H54 (cell line): Measurements from ENCODE around the gene C16orf74.

Experiments
- DNase-seq: peaks from one replicate; pipeline ENCODE4 v3.0.0; 2011; ENCODE audit warnings: low spot score, mixed read lengths; ENCODE audit not compliant: insufficient read length
- FAIRE-seq: peaks from 3 replicates; lab custom pipeline; 2011; peaks lifted over from hg19 to GRCh38; lab: Jason Lieb, UNC
- POLR2A ChIP-seq: IDR thresholded peaks from 2 replicates; pipeline ENCODE4 v1.6.1; 2011; ENCODE audit warnings: low read depth, mild to moderate bottlenecking, low read length

C16orf74 gene

GRCh38 chr16:85665929-85666328 is 85.0 kb downstream of the C16orf74 start:
- DNase-seq (no peak), FAIRE-seq (no peak)
- no peak for TF ChIP-seq POLR2A

DNA sequence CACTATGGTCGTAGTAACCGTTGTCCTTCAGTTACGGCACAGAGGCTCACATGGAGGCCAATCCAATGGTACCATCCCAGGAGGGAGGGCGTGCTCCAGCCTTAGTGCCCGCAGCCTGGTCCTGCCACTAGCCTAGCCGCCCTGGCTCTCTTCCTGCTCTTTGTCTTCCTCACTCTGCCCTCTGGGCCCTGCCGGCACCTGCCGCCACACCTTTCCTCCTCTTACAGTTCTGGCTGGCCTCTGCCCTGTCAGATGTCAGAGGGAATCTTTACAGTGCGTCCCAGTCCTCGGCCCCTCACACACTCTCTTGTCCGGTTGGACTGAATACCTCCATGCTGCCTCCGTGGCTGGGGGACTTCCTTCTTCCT is 85.5 kb downstream of the C16orf74 start:
- DNase-seq (no peak), FAIRE-seq (no peak)
- TF ChIP-seq POLR2A: no peak

DNA sequence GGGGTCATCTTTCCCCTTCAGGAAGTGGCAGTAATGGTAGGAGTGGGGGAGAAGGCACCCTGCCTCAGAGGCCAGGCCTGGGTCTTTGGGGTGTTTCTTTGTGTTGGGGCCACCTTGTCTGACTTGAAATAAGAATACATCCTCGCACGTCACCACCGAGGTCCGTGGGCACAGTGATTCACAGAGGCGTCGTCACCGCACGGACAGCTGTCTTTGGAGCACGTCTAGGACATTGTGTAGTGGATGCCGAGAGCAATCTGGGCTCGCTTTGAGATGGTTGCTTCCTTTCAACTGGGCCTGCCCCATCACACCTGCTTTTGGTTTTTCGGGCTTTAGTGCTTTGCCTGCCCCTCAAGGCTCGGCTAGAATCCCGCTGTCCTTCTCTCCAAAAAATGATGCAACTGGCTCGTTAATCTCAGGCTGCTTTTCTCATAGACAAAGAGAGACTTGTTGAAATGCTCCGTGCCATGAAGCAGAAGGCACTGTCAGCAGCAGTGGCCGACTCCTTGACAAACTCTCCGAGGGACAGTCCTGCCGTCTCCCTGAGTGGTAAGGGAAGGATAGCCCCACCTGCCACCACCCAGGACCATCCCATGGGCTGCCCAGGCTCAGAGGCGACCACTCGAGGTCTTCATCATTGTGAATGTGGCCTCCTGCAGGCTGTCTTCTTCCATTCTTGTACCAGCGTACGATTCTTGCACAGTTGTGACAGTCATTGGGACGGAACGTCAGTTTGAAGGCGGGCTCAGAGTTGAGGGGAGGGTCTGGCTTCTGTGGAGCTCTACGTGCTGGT is 86.1 kb downstream of the C16orf74 start:
- DNase-seq (no peak), FAIRE-seq (no peak)
- TF ChIP-seq POLR2A: no peak

DNA sequence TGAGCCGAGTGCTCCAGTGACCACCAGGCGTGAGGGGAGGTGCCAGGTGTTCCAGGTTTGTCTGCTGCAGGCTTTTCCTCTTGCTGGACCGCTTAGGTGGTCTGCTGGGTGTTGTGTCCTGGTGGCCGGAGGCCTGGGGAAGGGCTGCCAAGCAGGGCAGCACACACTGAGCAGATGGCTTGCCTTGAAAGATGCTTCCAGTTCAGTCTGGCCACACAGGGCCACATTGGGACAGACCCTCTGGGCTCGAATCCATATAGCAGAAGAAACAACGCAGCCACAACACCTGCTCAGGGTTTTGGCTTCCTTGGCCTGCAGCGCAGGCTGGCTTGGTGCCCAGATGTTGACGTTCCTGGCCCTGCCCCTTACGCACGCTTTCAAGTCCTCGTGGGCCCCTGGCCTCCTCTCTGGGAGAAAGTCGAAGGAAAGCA is 87.0 kb downstream of the C16orf74 start:
- FAIRE-seq: no peak
- DNase-seq: no peak
- no peak for TF ChIP-seq POLR2A

DNA sequence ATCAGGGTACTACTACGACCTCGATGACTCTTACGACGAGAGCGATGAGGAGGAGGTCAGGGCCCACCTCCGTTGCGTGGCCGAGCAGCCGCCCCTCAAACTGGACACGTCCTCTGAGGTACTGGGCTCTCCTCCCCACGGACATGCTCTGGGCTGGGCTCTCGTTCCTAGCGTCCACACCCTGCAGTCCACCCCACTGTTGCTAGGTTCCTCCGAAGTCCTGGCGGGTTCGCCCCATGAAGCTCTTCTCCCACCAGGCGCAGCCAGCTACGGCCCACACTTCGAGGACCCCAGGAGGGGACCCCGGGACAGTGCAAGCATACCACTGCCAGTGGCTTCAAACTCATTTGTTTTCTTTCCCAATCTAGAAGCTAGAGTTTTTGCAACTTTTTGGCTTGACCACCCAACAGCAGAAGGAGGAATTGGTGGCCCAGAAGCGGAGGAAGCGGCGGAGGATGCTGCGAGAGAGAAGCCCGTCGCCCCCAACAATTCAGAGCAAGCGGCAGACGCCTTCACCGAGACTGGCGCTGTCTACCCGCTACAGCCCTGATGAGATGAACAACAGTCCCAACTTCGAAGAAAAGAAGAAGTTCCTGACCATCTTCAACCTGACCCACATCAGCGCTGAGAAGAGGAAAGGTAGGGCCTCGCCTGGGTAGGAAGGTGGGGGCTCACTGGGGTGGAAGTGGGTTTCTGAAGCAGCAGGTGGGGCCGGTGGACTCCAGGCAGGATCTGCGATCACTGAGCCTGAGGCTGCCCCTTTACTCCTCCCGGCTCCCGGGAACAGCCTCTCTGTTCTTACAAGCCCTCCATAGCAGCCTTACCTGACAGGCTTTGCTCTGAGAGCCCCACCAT is 87.7 kb downstream of the C16orf74 start:
- FAIRE-seq (no peak), DNase-seq (no peak)
- TF ChIP-seq POLR2A: no peak

DNA sequence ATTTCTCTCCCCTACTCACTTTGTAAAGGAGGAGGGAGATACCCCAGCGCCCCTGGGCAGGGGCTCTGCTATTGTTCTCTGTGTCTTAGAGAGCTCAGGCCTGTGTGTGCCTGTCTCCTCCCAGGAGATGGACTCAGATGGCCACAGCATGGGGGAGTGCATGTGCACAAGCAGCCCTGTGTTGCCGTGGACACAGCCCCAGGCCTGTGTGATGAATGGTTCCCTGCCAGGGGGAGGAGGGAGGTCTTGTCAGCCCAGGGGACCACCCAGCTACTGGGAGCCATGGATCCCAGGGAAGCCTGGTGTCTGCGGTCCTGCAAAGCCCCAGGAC is 88.4 kb downstream of the C16orf74 start:
- DNase-seq: no peak
- FAIRE-seq: no peak
- no peak for TF ChIP-seq POLR2A

DNA sequence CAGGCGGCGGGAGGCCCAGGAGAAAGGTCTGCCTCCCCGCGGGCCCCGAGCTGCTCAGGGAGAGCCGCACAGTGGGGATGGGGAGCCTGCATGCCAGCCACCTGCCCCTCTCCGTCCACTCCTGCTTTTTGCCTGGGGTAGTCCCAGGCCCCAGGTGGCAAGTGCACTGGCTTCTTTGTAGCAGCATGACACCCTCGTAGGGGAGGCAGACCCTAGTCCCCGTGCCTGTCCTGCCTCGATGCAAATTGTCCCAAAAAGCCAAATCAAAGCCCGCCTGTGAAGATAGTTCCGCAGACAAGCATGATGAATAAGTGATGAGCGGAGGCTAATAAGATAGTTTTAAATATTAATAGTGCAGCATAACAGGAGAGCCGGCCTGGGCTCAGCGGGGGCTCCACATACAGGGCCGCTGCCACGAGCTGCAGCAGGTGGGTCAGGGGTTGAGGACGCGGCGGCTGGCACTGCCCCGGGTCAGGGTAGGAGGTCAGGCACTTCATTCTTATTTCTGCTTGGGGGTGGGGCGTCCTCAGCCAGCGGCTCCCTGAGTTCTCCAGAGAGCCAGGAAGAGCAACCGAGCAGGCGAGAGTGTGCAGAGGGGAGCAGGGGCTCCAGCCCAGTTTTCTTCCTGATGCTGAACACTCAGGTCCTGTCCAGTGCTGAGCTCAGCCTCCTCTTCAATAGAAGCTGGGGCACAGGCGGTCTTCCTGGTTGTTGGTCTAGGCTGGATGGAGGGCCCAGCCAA is 89.0 kb downstream of the C16orf74 start:
- FAIRE-seq (no peak), DNase-seq (no peak)
- no peak for TF ChIP-seq POLR2A

- FAIRE-seq (no peak), DNase-seq (no peak)
- no peak for TF ChIP-seq POLR2A
Observed at GRCh38 chr16:85660843-85661739, 89.8 kb downstream of the C16orf74 start.

DNA sequence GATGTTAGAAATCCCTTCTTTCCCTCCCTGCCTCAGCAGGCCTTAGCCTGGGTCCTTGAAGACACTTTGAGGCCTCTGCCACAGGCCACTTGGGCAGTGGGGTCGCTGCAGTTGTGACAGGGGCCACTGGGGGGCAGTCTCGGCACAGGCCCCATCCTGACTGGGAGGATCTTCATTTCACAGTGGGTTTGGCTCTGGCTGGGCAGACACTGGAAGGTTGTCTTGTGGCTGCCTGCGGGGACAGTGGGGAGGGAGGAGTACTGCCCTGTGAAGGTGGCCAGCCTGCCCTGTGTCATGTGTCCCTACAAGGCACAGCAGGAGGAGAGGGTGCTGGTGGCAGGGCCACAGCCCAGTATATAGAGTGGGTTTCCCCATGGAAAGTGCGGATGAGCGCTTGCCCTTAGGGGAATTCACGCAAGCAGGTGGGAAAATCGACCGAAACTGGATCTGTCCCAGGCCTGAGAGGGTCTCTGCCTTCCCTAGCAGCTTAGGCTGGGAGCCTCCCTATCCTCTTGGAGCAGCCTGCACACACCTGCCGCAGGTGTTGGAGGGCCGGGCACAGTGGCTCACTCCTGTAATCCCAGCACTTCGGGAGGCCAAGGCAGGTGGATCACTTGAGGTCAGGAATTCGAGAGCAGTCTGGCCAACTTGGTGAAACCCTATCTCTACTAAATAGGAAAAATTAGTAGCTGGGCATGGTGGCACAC is 90.9 kb downstream of the C16orf74 start:
- no peak for FAIRE-seq
- peak; percentile 92 for DNase-seq
- no peak for TF ChIP-seq POLR2A

GRCh38 chr16:85659336-85659735 is 91.6 kb downstream of the C16orf74 start:
- FAIRE-seq (no peak), DNase-seq (no peak)
- TF ChIP-seq POLR2A: no peak

DNA sequence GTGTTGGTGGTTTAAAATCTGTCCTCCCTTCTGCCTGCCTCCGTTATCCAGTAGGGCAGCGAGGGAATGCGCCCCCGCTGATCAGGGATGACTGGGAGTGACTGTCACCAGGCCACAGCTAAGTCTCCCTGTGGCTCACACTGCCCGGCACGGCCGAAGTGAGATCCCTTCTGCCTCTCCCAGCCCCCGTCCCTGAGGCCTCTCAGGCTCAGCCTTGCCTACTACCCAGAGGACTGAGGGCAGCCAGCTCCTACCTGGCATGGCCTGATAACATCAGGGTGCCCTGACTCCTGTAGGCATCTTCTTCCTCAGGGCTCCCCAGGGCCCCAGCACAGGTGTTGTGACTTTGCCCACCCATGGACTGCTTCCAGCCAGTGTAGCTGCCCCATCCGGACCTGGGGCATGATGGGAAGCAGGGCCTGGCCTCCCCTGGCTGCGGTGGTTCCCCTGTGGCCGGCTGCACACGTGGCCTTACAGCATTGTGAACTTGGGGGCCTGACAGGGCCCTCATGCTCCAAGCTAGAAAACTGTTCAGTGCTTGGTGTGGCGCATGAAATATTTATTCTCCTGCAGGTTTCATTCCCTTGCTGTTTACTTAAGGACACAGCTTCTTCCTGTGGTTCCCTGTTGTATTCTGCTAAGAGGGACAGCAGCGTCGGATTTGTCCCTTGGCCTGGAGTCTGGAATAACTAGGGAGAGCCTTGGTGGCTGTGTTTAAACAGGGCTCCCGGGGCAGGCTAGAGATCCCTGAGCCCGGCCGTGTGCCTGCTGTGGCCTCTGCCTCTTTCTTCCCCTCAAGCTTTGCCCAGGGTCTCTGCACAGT is 92.2 kb downstream of the C16orf74 start:
- no peak for TF ChIP-seq POLR2A
- DNase-seq (no peak), FAIRE-seq (no peak)

- FAIRE-seq (no peak), DNase-seq (no peak)
- no peak for TF ChIP-seq POLR2A
Observed at GRCh38 chr16:85657996-85658395, 92.9 kb downstream of the C16orf74 start.
